Activated CD8-positive, alpha-beta T cell treated with anti-CD3 and anti-CD28 coated beads for 36 hours (primary cell): ENCODE measurements around the gene CYB5B. TPM values are rescaled to one million over a fixed set of nuclear protein-coding genes. Genes with fewer than 3 reads are reported as not detected.

ENCODE experiments used
- ATAC-seq: fragments of 200-7000 bp; cut with Tn5 transposase; one replicate; pipeline ENCODE4 v1.10.0; 2021; ENCODE audit warnings: mild to moderate bottlenecking, moderate library complexity
- CTCF ChIA-PET: fragments of 350-600 bp; sonication (Branson Sonifier 250); formaldehyde crosslinking; loops from one replicate; lab custom pipeline; 2021; ENCODE audit warnings: antibody characterized with exemption; lab: Charles Lee
- POLR2A ChIA-PET: fragments of 350-600 bp; sonication (Branson Sonifier 250); formaldehyde crosslinking; loops from one replicate; lab custom pipeline; 2021; ENCODE audit warnings: antibody characterized with exemption; lab: Charles Lee
- DNase-seq: peaks from one replicate; pipeline ENCODE4 v3.0.0-alpha.2; 2020
- H3K27ac Mint-ChIP-seq: one replicate; pipeline ENCODE4 v1.8.0; 2021; ENCODE audit warnings: mild to moderate bottlenecking, mixed read lengths
- H3K27me3 Mint-ChIP-seq: one replicate; pipeline ENCODE4 v1.8.0; 2021; ENCODE audit warnings: mixed read lengths
- H3K36me3 Mint-ChIP-seq: one replicate; pipeline ENCODE4 v1.8.0; 2021; ENCODE audit warnings: low read depth, mixed read lengths
- H3K4me1 Mint-ChIP-seq: one replicate; pipeline ENCODE4 v1.8.0; 2021; ENCODE audit warnings: low read depth, mixed read lengths
- H3K4me3 Mint-ChIP-seq: one replicate; pipeline ENCODE4 v1.8.0; 2021; ENCODE audit warnings: mild to moderate bottlenecking, moderate library complexity, mixed read lengths
- H3K9me3 Mint-ChIP-seq: one replicate; pipeline ENCODE4 v1.8.0; 2021; ENCODE audit warnings: mixed read lengths
- CTCF ChIP-seq: fragments of 200-600 bp; IDR thresholded peaks from one replicate; pipeline ENCODE4 v1.8.0; 2022; ENCODE audit warnings: antibody characterized with exemption, mild to moderate bottlenecking
- intact Hi-C: fragments of 100-400 bp; cut with micrococcal nuclease; formaldehyde crosslinking; loops from one replicate; pipeline ENCODE4 v1.10.0; 2022
- total RNA-seq, 2 experiments: library from RNA; stranded (reverse); gene quantifications; one replicate each; pipeline ENCODE4 v1.2.3, GENCODE V29; 2021

The CYB5B gene
- total RNA-seq, 2 experiments from 2014 or later, result 159 to 163 TPM

GRCh38 chr16:69490707-69491324, 66.4 kb downstream of the CYB5B start:
- Mint-ChIP-seq H3K27me3 (no peaks in the 10 kb centered on the region), H3K9me3 (no peaks in the 10 kb centered on the region), H3K4me3 (no peak overlapping the region), H3K27ac (no peak overlapping the region), H3K36me3 (no peaks in the 10 kb centered on the region), H3K4me1 (no peaks in the 10 kb centered on the region)
- no peak for TF ChIP-seq CTCF
- POLR2A ChIA-PET, result interaction anchor here (1.6 kb wide), 1 partner anchor 15 kb away, joined by 3 read pairs; no protein-coding TSS in a partner anchor
- intact Hi-C loops, result no loop called here
- no peak for ATAC-seq
- no peak for DNase-seq
- CTCF ChIA-PET, result no interaction called here

DNA sequence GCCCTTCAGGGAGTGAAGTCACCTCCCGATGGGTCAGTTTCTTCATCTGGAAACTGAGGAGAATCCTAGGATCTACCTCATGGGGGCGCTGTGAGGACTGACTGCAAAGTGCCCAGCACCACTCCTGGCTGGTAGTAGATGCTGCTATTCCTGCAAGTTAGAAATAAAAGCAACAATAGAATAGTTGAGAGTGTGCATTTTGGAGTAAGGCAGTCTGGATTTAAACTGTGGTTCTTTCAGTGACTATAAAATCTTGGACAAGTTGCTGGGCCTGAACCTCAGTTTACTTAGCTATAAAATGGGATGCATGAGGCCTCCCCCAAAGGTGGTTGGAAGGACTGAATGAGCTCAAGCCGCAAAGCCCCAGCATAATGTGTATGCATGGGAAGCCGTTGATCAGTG, 70.6 kb downstream of the CYB5B start:
- no peak overlapping the region for H3K27ac Mint-ChIP-seq
- H3K4me3 Mint-ChIP-seq, result no peak overlapping the region
- no peaks in the 10 kb centered on the region for H3K9me3 Mint-ChIP-seq
- DNase-seq (peak; percentile 72), ATAC-seq (peak; percentile 68)
- peaks cover 2% of the 10 kb centered on the region for H3K27me3 Mint-ChIP-seq
- CTCF ChIA-PET, result interaction anchor here (0.6 to 2.0 kb wide), 14 partner anchors 12 to 209 kb away, joined by 3 to 6 read pairs (median 3); no protein-coding TSS in a partner anchor
- no peaks in the 10 kb centered on the region for H3K36me3 Mint-ChIP-seq
- peak; percentile 67 for TF ChIP-seq CTCF
- peaks cover 9% of the 10 kb centered on the region for H3K4me1 Mint-ChIP-seq
- intact Hi-C loops, result no loop called here
- POLR2A ChIA-PET, result interaction anchor here (1.3 kb wide), 1 partner anchor 95 kb away, joined by 3 read pairs; no protein-coding TSS in a partner anchor

DNA sequence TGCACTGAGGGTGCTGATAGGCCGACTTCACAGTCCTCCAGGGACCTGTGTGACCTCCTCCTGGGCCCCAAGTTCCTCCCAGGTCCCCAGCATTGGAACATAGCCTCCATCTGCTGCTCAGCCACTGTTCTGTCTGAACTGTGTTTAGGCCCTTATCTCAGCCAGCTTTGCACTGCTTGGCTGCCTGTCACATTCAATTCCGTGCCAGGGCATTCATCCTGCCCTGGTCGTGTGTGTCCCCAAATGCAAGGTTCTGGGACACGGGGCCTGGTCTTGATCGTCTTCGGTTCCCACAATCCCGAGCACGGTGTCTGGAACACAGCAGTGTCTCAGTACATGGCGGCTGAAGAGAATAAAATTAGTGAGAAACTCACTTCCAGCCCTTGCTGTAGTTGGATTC, 71.4 kb downstream of the CYB5B start:
- ATAC-seq (no peak), DNase-seq (no peak)
- ChIA-PET CTCF (interaction anchor here (0.6 to 2.0 kb wide), 4 partner anchors 12 to 87 kb away, joined by 3 to 5 read pairs (median 4); no protein-coding TSS in a partner anchor), POLR2A (interaction anchor here (0.7 to 1.3 kb wide), 3 partner anchors 10 to 94 kb away, joined by 3 read pairs; no protein-coding TSS in a partner anchor)
- Mint-ChIP-seq H3K27me3 (peaks cover 2% of the 10 kb centered on the region), H3K4me1 (peaks cover 9% of the 10 kb centered on the region), H3K4me3 (no peak overlapping the region), H3K9me3 (no peaks in the 10 kb centered on the region), H3K36me3 (no peaks in the 10 kb centered on the region), H3K27ac (no peak overlapping the region)
- no peak for TF ChIP-seq CTCF
- intact Hi-C loops, result no loop called here

DNA sequence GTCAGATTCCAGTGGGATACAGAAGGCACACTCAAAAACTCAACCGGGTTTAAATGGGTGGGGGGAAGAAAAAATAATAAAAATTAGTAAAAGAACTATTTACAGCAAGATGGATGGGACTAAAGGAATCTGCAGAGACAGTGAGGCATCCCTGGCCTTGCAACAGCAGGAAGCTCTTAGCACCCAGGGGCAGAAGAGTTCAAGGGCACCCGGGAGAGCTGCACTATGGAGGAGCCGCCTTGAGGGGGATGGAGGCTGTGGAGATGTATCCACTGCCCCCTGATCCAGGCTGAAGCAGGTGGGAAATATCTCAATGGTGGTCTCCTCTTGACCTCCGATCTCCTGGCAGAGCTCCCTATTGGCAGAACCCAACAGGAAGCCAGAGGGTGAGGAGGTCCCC, 72.0 kb downstream of the CYB5B start:
- intact Hi-C loops, result no loop called here
- no peak for ATAC-seq
- no peak for TF ChIP-seq CTCF
- DNase-seq, result no peak
- Mint-ChIP-seq H3K27me3 (peaks cover 2% of the 10 kb centered on the region), H3K4me1 (peaks cover 9% of the 10 kb centered on the region), H3K27ac (no peak overlapping the region), H3K9me3 (no peaks in the 10 kb centered on the region), H3K36me3 (no peaks in the 10 kb centered on the region), H3K4me3 (no peak overlapping the region)
- ChIA-PET CTCF (interaction anchor here (2.0 kb wide), 1 partner anchor 13 kb away, joined by 5 read pairs; no protein-coding TSS in a partner anchor), POLR2A (interaction anchor here (0.5 to 1.0 kb wide), 3 partner anchors 11 to 135 kb away, joined by 3 read pairs; no protein-coding TSS in a partner anchor)

DNA sequence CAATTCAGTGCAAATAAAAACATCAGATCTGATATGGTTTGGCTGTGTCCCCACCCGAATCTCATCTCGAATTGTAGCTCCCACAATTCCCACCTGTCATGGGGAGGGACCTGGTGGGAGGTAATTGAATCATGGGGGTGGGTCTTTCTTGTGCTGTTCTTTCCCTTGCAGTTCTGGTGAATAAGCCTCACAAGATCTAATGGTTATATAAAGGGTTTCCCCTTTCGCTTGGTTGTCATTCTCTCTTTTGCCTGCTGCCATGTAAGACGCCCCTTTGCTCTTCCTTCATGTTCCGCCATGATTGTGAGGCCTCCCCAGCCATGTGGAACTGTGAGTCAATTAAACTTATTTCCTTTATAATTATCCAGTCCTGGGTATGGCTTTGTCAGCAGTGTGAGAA, 72.5 kb downstream of the CYB5B start:
- intact Hi-C loops, result no loop called here
- H3K36me3 Mint-ChIP-seq, result no peaks in the 10 kb centered on the region
- no peaks in the 10 kb centered on the region for H3K9me3 Mint-ChIP-seq
- no peak overlapping the region for H3K27ac Mint-ChIP-seq
- peaks cover 2% of the 10 kb centered on the region for H3K27me3 Mint-ChIP-seq
- peaks cover 12% of the 10 kb centered on the region for H3K4me1 Mint-ChIP-seq
- TF ChIP-seq CTCF, result no peak
- no peak overlapping the region for H3K4me3 Mint-ChIP-seq
- ATAC-seq, result no peak
- ChIA-PET CTCF (no interaction called here), POLR2A (interaction anchor here (0.5 to 1.0 kb wide), 2 partner anchors 24 to 136 kb away, joined by 3 read pairs; no protein-coding TSS in a partner anchor)
- no peak for DNase-seq
